DND-41 (cell line): ENCODE measurements around the gene CFAP97D2.

Experiments
- ATAC-seq: fragments of 200-7000 bp; cut with Tn5 transposase; 3 replicates; pipeline ENCODE4 v1.9.1; 2021; ENCODE audit warnings: low read depth; ENCODE audit not compliant: insufficient read depth
- DNase-seq: peaks from one replicate; pipeline ENCODE4 v3.0.0-alpha.2; 2020
- H2AFZ ChIP-seq: 2 replicates; pipeline ENCODE4 v1.6.0; 2012; ENCODE audit warnings: low read depth, low read length
- H3K27ac ChIP-seq: 2 replicates; pipeline ENCODE4 v1.5.1; 2012; ENCODE audit warnings: low read length, inconsistent platforms
- H3K27me3 ChIP-seq: fragments of 200-600 bp; sonication (generic); 2 replicates; pipeline ENCODE4 v1.6.0; 2012; ENCODE audit warnings: low read length, mild to moderate bottlenecking, inconsistent platforms; ENCODE audit not compliant: insufficient read depth, poor library complexity
- H3K36me3 ChIP-seq: 2 replicates; pipeline ENCODE4 v1.5.1; 2012; ENCODE audit warnings: low read length, inconsistent platforms; ENCODE audit not compliant: insufficient read depth
- H3K4me1 ChIP-seq: 2 replicates; pipeline ENCODE4 v1.5.1; 2012; ENCODE audit warnings: mild to moderate bottlenecking, low read length; ENCODE audit not compliant: insufficient read depth
- H3K4me2 ChIP-seq: 2 replicates; pipeline ENCODE4 v1.6.0; 2012; ENCODE audit warnings: mild to moderate bottlenecking, moderate library complexity, low read length, inconsistent platforms; ENCODE audit not compliant: insufficient read depth
- H3K4me3 ChIP-seq, 2 experiments: fragments of 200-600 bp in 1 of 2; shearing (Covaris generic) in 1 of 2; 2 replicates each; pipeline ENCODE4 v1.5.1; 2012 to 2016; ENCODE audit warnings: inconsistent platforms in 2 of 2, low read length in 2 of 2, mild to moderate bottlenecking in 2 of 2, low read depth in 1 of 2, moderate library complexity in 1 of 2
- H3K79me2 ChIP-seq: 2 replicates; pipeline ENCODE4 v1.6.0; 2012; ENCODE audit warnings: low read length, inconsistent platforms; ENCODE audit not compliant: insufficient read depth
- H3K9ac ChIP-seq: 2 replicates; pipeline ENCODE4 v1.6.0; 2012; ENCODE audit warnings: low read depth, mild to moderate bottlenecking, inconsistent platforms, low read length, moderate library complexity
- H3K9me3 ChIP-seq: 2 replicates; pipeline ENCODE4 v1.5.1; 2012; ENCODE audit warnings: low read length, moderate library complexity, mild to moderate bottlenecking, inconsistent platforms; ENCODE audit not compliant: insufficient read depth, severe bottlenecking
- H4K20me1 ChIP-seq: 2 replicates; pipeline ENCODE4 v1.6.0; 2012; ENCODE audit warnings: low read length; ENCODE audit not compliant: insufficient read depth
- CTCF ChIP-seq: IDR thresholded peaks from 2 replicates; pipeline ENCODE4 v1.5.1; 2012; ENCODE audit warnings: borderline replicate concordance, low read length, moderate library complexity, mild to moderate bottlenecking; ENCODE audit not compliant: poor library complexity, severe bottlenecking; ENCODE audit errors: extremely low read depth
- EZH2 ChIP-seq: IDR thresholded peaks from 3 replicates; pipeline ENCODE4 v1.6.1; 2012; ENCODE audit warnings: borderline replicate concordance, low read depth, mild to moderate bottlenecking, moderate library complexity, low read length, inconsistent platforms; ENCODE audit not compliant: severe bottlenecking

The CFAP97D2 gene

GRCh38 chr13:114211446-114212157, 32.5 kb downstream of the CFAP97D2 start:
- TF ChIP-seq CTCF (no peak), EZH2 (no peak)
- no peak overlapping the region for H3K9ac ChIP-seq
- no peaks in the 10 kb centered on the region for H3K4me1 ChIP-seq
- peaks cover 8% of the 10 kb centered on the region for H3K9me3 ChIP-seq
- H3K36me3 ChIP-seq: no peaks in the 10 kb centered on the region
- no peak for DNase-seq
- ATAC-seq: no peak
- no peak overlapping the region for H3K27ac ChIP-seq
- H4K20me1 ChIP-seq: no peaks in the 10 kb centered on the region
- no peaks in the 10 kb centered on the region for H3K27me3 ChIP-seq
- no peak overlapping the region for H3K4me3 ChIP-seq
- H2AFZ ChIP-seq: no peak overlapping the region
- no peak overlapping the region for H3K4me2 ChIP-seq
- no peaks in the 10 kb centered on the region for H3K79me2 ChIP-seq

GRCh38 chr13:114212158-114212495, 33.1 kb downstream of the CFAP97D2 start:
- ATAC-seq (no peak), DNase-seq (no peak)
- no peak overlapping the region for H3K9ac ChIP-seq
- H3K4me2 ChIP-seq: no peak overlapping the region
- H3K4me1 ChIP-seq: no peaks in the 10 kb centered on the region
- no peaks in the 10 kb centered on the region for H3K79me2 ChIP-seq
- H3K27me3 ChIP-seq: no peaks in the 10 kb centered on the region
- no peak overlapping the region for H3K4me3 ChIP-seq
- TF ChIP-seq EZH2 (no peak), CTCF (no peak)
- no peak overlapping the region for H2AFZ ChIP-seq
- no peaks in the 10 kb centered on the region for H3K36me3 ChIP-seq
- no peak overlapping the region for H3K27ac ChIP-seq
- H3K9me3 ChIP-seq: peaks cover 4% of the 10 kb centered on the region
- H4K20me1 ChIP-seq: no peaks in the 10 kb centered on the region

GRCh38 chr13:114213980-114214379, 34.9 kb downstream of the CFAP97D2 start:
- H3K9me3 ChIP-seq: no peaks in the 10 kb centered on the region
- no peak overlapping the region for H3K27ac ChIP-seq
- DNase-seq: no peak
- no peaks in the 10 kb centered on the region for H3K36me3 ChIP-seq
- no peak for ATAC-seq
- no peaks in the 10 kb centered on the region for H3K79me2 ChIP-seq
- no peak for TF ChIP-seq CTCF
- peaks cover 1% of the 10 kb centered on the region; the same call in 1 of the 2 replicates for H3K4me1 ChIP-seq
- H3K4me3 ChIP-seq: no peak overlapping the region
- no peaks in the 10 kb centered on the region for H3K27me3 ChIP-seq
- H2AFZ ChIP-seq: no peak overlapping the region
- no peak overlapping the region for H3K4me2 ChIP-seq
- H4K20me1 ChIP-seq: no peaks in the 10 kb centered on the region
- H3K9ac ChIP-seq: no peak overlapping the region

- Histone ChIP-seq H3K9me3 (no peaks in the 10 kb centered on the region), H3K9ac (no peak overlapping the region), H3K4me2 (peak overlapping the region; percentile 41), H3K27ac (peak overlapping the region; percentile 50), H2AFZ (no peak overlapping the region), H3K36me3 (no peaks in the 10 kb centered on the region), H3K4me3 (no peak overlapping the region), H3K27me3 (no peaks in the 10 kb centered on the region), H4K20me1 (no peaks in the 10 kb centered on the region), H3K79me2 (no peaks in the 10 kb centered on the region), H3K4me1 (peaks cover 14% of the 10 kb centered on the region)
- DNase-seq (no peak), ATAC-seq (peak; percentile 61; the same call in 2 of the 3 replicates)
- TF ChIP-seq CTCF: no peak
- no peak for TF ChIP-seq EZH2
Observed at GRCh38 chr13:114219392-114219791, 40.3 kb downstream of the CFAP97D2 start.
